Glomerular visceral epithelial cell (primary cell): Measurements from ENCODE around the gene KIAA0753.

Experiments used
- DNase-seq: peaks from one replicate; pipeline ENCODE4 v3.0.0-alpha.2; 2016; ENCODE audit errors: extremely low spot score

Gene KIAA0753

GRCh38 chr17:6547336-6547735, 93.2 kb downstream of the KIAA0753 start:
- DNase-seq, result no peak

GRCh38 chr17:6546069-6546718, 94.3 kb downstream of the KIAA0753 start:
- peak; percentile 80 for DNase-seq

GRCh38 chr17:6545291-6545690, 95.2 kb downstream of the KIAA0753 start:
- no peak for DNase-seq

DNA sequence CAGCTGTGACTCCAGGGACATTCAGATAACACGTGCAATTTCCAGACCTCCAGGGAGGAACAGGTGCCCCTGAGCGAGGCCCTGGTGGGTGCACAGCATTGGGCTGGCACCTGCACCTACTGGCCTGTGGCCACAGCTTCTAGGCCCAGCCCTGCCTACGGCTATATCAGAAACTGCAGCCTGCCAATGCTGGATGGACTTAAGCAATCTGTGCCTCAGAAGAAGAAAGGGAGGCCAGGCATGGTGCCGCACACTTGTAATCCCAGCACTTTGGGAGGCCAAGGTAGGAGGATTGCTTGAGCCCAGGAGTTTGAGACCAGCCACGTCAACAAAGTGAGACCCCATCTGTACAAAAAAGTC, 96.5 kb downstream of the KIAA0753 start:
- DNase-seq, result no peak

GRCh38 chr17:6543079-6544010, 97.2 kb downstream of the KIAA0753 start:
- no peak for DNase-seq

GRCh38 chr17:6542577-6542976, 97.9 kb downstream of the KIAA0753 start:
- DNase-seq, result no peak

GRCh38 chr17:6541886-6542285, 98.6 kb downstream of the KIAA0753 start:
- DNase-seq, result no peak

- DNase-seq, result no peak
Measured at GRCh38 chr17:6539871-6540270, 100.6 kb downstream of the KIAA0753 start.

- no peak for DNase-seq
Measured at GRCh38 chr17:6536566-6537065, 103.9 kb downstream of the KIAA0753 start.

DNA sequence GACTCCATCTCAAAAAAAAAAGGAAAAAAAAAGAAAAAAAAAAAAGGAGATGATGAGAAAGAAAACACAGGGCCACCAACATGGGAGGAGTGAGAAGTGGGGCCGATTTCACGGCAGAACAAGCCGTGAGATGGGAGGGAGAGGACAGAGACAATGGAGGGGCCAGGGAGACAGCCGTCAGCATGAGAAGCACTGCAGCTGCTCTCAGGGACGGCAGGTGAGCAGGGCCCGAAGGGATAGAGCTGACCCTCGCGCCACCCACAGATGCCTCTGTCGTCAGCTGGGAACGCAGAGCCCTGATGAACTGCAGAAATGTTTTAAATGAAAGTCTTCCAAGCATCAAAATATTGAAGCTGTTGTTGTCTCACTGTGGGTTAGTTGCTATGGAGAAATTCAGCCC, 104.5 kb downstream of the KIAA0753 start:
- no peak for DNase-seq

DNA sequence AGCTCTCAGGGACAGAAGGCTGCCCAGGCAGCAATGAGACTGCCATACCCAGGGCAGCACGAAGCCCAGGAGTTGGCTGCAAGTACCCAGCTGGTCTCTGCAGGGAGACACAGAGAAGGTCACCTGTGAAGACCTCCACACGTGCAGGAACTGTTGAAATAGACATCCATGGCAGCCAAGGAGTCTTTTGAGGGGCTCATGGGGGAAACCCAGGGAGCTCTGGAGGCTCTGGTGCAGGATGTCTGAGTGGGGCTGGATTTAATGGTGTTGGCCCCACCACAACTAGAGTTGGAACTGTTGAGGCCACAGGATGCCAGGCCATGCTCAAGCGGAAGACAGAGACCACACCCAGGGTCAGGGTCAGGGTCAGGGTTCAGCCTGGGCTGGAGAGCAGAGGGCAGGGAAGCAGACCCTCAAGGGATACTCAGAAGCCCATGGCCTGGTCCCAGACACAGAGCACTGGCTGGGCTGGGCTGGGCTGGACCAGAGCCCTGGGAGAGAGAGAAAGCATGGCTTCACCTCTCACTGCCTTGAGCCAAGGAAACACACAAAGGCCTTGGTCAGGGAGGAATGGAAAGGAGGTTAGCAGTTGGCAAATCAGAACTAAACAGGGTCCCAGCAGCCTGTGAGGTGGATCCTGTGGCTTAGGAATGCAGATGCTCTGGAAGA, 105.5 kb downstream of the KIAA0753 start:
- no peak for DNase-seq

DNA sequence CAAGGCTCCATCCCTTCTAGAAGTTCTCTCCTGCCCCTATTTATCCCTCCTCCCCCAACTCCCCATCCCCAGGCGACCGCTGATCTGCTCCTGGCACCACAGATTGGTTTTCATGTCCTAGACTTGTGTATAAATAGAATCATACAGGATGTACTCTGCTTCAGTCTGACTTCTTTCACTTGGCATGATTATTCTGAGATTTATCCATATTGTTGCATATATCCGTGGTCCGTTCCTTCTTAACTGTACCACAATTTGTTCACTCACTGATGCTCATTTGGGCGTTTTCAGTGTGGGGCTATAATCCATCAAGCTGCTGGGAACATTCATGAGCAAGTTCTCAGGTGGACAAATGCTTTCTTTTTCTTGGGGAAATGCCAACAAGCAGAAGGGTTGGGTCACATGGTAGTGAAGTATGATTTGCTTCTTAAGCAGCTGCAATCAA, 108.0 kb downstream of the KIAA0753 start:
- DNase-seq, result no peak

DNA sequence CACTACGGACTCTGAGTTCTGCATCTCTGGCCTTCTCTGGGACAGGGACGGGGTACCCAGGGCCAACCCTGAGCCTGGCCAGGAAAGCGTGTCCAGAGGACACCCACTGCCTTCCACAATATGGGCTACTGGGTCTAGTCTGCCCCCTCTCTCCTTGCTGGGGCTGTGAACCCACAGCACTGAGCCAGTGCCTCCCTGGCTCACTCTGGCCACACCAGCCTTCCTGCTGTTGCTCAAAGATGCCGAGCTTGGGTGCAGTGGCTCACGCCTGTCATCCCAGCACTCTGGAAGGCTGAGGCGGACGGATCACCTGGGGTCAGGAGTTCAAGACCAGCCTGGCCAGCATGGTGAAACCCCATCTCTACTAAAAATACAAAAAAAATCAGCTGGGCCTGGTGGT, 108.9 kb downstream of the KIAA0753 start:
- DNase-seq, result no peak

GRCh38 chr17:6530324-6530920, 110.1 kb downstream of the KIAA0753 start:
- DNase-seq, result no peak

DNA sequence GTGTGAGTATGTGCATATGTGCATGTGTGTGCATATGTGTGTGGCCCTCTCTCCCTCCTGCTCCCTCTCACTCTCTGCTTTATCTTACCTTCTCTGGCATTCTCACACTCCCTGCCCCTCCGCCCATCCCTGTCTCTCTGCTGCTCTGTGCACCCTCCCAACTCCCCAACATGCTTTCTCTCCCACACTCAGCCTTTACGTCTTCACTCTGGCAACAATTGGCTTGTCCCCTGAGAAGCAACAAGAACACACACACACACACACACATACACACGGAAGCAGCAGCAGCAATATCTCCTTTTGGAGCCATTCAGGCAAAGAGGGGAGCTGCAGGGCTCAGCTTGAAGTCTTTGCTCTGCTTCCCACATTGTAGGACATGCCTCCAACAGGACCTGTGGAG, 112.0 kb downstream of the KIAA0753 start:
- no peak for DNase-seq
